Activated CD8-positive, alpha-beta memory T cell treated with anti-CD3 and anti-CD28 coated beads for 1 hour (primary cell): Measurements from ENCODE around the gene RRP1.

Source experiments
- DNase-seq, 2 donors: peaks; one replicate each; pipeline ENCODE4 v3.0.0-alpha.2; 2020; ENCODE audit warnings: low read depth in 1 of 2; ENCODE audit errors: extremely low read depth in 1 of 2

Gene RRP1

GRCh38 chr21:43800566-43800965 is 11.2 kb downstream of the RRP1 start:
- no peak for DNase-seq

DNA sequence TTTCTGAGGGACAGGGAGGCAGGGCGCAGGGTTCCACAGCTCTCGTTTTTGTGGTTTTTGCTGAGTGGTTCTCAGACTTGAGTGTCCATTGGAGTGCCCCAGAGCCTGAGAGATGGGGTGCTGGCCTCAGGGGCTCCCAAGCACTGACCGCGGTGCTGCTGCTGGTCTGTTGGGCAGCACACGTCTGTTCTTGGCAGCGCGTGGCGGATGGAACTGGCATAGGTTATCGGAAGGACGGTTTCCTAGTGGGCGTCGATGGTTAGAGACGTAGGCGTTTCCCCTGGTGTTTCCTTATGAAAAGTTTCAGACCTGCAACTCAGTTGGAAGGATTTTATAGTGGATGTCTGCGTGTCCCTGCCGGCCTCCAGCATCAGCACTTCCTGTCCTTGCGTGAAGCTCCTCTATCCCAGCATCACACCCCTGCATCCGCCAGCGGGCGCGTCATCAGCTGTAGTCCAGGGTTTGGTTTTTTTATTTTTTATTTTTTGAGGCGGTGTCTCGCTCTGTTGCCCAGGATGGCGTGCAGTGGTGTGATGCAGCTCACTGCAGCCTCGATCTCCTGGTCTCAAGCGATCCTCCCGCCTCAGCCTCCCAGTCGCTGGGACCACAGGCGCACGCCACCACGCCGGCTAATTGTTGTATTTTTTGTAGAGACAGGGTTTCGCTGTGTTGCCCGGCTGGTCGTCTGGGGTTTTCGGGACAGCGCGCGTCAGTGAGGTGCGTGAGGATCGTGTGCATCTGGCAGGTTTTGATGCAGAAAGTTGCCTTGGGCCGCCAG is 11.8 kb downstream of the RRP1 start:
- no peak for DNase-seq

GRCh38 chr21:43802713-43803313 is 13.4 kb downstream of the RRP1 start:
- DNase-seq, result no peak

DNA sequence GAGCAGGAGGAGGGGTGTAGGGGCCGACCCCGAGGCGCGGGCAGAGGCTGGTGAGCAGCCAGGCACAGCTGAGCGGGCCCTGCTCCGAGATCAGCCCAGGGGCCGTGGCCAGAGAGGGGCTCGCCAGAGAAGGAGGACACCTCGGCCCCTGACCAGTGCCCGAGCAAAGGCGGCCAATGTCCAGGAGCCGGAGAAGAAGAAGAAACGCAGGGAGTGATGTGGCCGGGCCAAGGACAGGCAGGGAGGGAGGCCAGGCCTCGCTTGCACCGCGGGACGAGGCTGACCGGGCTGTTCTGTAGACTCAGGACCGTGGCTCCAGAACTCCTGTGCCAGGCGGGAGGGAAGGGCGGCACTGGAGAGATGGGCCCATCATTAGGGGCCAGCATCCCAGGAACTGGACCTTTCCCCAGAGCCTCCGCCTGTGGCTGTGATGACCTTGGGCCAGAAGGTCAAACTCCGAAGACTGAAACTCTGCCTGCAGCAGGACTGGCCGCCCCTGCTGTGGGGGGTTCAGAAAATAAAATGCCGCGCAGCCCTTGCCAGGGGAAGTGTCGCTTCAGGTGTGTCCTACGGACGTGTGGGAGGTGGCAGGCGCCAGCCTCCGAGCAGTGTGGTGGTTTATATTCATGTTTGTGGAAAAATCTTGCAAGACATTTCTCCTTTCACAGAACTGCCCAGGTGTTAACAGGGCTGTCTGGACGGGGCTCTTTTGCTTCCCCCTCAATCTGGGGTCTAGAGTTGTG is 14.4 kb downstream of the RRP1 start:
- DNase-seq, result no peak

GRCh38 chr21:43805275-43805800 is 16.0 kb downstream of the RRP1 start:
- no peak for DNase-seq

GRCh38 chr21:43806017-43806710 is 16.8 kb downstream of the RRP1 start:
- DNase-seq, result no peak

DNA sequence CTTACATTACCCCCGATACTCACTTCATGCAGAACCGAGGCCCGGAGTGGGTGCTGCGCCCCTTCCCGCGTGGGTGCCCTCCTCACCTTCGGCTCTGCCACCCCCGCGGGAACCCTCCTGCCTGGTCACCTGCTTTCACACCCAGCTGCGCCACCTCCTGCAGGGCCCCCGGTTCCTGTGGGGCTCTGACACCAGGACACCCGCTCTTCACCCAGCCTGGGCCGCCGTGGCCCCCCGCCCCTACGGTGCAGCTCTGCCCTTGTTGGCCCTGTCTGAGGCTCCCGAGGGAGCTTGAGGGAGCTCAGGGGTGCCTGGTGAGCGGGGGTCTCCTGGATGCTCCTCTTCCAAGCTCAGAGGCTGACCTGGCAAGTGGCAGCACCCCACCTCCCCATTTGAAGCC is 19.0 kb downstream of the RRP1 start:
- DNase-seq, result no peak

- no peak for DNase-seq
Observed at GRCh38 chr21:43808832-43809251, 19.5 kb downstream of the RRP1 start.

DNA sequence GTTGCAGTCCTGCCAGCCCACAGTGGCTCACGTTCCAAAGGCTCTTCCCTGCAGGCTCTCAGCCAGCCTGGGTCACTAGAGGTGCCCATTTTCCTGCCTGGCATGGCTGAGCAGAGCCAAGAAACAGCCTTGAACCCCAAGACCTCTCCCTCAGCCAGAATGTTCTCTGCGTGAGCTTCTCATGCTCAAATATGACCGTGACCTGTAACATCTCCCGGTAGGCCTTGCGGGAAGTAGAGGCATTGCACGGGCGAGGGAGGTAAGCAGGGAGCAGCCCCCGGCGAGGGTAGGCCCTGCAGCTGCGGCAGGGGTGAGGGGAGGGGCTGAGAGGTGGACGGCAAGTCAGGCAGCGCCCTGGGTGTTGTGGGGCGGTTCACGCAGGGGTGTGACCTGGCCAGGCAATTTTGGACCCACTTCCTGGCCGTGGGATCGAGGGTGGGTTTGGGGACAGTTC is 20.0 kb downstream of the RRP1 start:
- DNase-seq, result no peak

- no peak for DNase-seq
Observed at GRCh38 chr21:43809853-43810504, 20.6 kb downstream of the RRP1 start.

DNA sequence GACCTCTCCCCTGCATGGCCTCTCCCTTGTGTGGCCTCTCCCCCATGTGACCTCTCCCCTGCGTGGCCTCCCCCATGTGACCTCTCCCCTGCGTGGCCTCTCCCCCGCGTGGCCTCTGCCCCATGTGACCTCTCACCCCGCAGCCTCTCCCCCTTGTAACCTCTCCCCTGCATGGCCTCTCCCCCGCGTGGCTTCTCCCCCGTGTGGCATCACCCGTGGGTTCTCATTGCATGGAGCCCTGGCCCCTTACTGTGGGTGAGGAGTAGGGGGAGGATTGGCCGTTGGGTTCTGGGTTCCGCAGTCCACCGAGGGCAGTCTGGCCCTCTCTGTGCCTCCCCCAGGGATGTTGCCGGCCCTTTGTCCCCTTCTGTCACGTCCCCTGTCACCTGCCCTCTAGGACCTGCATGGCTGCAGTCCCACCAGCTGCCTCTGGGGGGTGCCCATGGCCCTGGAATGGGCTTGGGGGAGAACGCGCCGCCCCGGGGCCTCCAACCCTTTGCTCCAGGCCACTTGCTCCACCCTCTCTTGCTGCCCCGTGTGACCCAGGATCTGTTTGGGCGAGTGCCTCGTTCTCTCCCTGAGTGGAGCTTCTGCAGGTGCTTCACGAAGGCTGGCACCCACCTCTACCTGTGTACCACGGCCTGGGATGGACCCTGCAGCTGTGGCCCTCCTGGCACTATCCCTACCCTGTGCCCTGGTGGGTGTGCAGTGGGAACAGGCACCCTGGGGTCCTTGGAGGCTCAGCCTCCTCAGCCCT is 21.3 kb downstream of the RRP1 start:
- peak; percentile 60 to 79 for DNase-seq

- no peak for DNase-seq
Observed at GRCh38 chr21:43811262-43812105, 22.1 kb downstream of the RRP1 start.

DNA sequence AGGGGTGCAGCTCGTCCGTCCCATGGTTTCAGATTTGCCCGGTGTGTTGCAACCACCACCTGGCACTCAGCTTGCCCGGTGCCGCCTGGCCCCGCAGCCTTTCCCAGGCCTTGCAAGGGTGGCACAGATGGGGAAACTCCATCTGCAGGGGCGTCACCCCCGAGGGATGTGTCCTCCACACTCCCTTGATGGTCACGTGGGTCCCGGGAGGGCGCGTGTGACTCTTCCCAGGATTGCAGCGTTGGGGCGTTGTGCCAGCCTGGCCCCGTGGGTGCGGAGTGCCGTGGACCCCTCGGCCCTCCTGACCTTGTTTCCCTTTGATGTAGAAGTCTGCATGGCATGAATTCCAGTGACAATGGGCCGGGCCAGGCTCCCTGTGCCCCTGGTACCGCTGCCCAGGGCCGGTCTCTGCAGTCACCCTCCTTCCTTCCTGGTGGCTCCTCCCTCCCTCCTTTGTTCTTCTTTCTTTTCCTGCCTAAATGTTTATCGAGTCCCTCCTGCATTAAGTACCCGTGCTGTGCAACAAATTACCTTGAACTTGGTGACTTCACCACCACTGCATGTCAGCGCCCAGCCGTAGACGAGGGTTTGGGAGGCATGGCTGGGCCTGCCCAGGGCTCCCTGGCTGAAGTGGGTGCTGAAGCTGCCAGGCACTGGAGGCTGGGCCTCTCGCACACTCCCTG is 22.9 kb downstream of the RRP1 start:
- DNase-seq, result no peak

DNA sequence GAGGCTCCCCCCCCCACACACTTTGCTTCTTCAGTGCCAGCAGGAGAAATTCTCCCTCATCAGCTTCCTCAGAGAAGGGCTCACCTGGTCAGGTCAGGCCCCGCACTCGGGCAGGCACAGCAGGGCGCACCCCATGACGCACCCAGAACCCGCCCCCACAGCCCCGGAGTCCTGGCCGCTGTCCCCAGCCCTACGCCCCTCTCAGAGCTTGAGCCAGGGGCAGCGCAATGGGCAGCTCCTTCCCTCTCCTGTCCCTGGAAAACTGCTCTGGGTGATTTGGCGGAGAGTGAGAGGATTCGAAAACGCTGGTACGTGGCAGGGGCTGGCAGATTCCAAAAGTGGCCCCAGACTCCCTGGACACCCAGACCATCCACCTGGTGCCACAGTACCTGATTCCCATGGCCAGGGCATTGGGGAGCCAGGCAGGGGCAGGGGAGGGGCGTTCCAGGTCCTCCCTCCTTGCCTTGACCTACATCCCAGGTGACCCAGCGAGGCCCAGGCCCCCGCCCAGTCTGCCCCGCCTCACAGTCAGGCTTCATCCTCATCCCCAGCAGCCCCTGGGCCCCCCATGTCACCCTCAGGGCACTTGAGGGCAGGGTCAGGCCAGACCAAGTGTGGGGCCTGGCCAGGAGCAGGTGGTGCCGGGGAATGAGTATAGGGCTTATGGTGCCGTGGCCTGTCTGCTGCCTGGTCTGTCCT is 23.7 kb downstream of the RRP1 start:
- DNase-seq, result no peak

DNA sequence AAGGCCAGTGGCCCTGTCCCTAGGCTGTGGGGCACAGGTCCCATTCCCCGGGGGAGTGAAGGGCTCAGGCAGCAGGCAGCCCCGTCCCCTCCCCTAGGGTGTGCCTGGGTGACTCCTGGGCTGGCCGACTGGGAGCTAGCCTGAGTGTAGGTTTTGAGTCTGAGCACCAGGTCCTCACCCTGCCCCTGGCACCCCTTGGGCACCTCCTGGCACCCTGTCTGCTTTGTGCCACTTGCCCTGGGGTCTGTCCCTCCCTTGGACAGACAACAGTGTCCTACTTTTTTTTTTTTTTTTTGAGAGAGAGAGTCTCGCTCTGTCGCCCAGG is 24.2 kb downstream of the RRP1 start:
- no peak for DNase-seq

- DNase-seq, result no peak
Observed at GRCh38 chr21:43814215-43815106, 25.1 kb downstream of the RRP1 start.

- DNase-seq, result peak in 1 of 2 donors; percentile 11
Observed at GRCh38 chr21:43815107-43815613, 25.8 kb downstream of the RRP1 start.
